Fibroblast of mammary gland (primary cell): Measurements from ENCODE around the gene SEC14L1.

Source experiments
- DNase-seq: peaks from one replicate; pipeline ENCODE4 v3.0.0-alpha.2; 2010; ENCODE audit warnings: low read depth
- H3K4me3 ChIP-seq: 2 replicates; pipeline ENCODE4 v1.5.1; 2011; ENCODE audit warnings: low read depth, mild to moderate bottlenecking, low read length, moderate library complexity; ENCODE audit not compliant: control insufficient read depth
- CTCF ChIP-seq: conservative IDR thresholded peaks from 2 replicates; pipeline ENCODE4 v1.5.1; 2011; ENCODE audit warnings: low read depth, low read length, inconsistent platforms; ENCODE audit not compliant: control insufficient read depth, insufficient read depth

SEC14L1 gene

DNA sequence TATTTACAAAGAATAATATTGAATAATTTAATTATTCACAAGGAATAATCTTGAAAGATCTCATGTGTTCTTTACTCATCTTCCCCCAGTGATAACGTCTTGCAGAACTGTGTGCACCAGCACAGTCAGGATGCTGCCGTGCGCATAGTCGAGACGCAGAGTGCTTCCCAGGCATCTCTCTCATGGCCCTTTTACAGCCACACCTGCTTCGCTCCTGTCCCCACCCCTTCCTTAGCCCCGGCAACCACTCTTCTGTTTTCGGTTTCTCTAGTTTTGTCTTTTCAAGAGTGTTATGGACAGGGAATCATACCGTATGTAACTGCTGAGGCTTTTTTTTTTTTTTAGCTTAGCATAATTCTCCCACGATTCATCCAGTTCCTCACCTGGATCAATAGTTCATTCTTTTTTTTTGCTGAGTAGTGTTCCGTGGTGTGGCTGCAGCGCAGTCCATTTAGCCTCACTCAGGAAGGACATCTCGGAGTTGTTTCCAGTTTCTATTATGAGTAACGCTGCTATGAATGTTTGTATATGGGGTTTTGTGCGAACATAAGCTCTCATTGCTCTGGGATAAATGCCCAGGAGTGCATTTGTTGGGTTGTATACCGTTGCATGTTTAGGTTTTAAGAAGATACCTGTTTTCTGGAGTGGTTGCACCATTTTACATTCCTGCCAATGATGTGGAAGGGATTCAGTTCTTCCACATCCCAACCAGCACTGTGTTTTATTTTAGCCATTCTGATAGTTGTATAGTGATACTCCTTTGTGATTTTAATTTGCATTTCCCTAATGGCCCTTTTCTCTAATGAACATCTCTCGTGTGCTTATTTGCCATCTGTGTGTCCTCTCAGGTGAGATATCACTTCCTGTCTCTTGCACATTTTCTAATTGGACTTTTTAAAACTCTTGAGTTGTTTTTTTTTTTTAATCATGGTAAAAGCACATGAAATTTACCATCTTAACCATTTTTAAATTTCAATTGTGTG, 47.6 kb downstream of the SEC14L1 start:
- DNase-seq: no peak
- TF ChIP-seq CTCF: no peak
- no peak overlapping the region for H3K4me3 ChIP-seq

GRCh38 chr17:77189148-77189547, 48.4 kb downstream of the SEC14L1 start:
- DNase-seq: no peak
- no peak for TF ChIP-seq CTCF
- H3K4me3 ChIP-seq: no peak overlapping the region

DNA sequence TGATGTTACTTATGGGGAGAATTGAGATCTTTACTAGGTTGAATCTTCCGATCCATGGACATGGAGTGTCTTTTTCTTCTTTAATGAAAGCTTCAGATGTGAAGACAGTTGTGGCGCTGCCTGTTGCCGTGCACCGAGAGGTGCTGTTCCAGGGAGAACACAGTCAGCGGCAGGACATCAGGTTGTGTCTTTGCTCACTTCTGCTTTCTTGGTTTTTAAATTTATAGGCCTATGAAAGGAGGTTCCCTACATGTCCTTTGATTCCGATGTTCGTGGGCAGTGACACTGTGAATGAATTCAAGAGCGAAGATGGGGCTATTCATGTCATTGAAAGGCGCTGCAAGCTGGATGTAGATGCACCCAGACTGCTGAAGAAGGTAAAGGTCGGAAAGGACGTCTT, 49.8 kb downstream of the SEC14L1 start:
- no peak for TF ChIP-seq CTCF
- DNase-seq: no peak
- H3K4me3 ChIP-seq: no peak overlapping the region

DNA sequence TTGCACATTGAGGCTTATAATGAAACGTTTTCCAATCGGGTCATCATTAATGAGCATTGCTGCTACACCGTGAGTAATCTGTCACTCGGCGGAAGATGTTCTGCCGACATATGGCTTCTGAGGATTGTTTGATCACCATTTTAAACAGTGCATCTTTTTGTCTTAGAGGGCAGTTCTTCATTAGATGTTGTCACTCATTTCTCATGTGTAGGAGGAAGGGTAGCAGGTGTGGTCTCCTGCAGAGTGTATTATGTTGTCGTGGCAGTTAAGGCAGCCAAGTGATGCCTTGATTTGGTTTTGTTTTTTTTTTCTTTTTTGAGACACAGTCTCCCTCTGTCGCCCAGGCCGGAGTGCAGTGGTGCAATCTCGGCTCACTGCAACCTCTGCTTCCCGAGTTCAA, 50.5 kb downstream of the SEC14L1 start:
- no peak for TF ChIP-seq CTCF
- no peak overlapping the region for H3K4me3 ChIP-seq
- no peak for DNase-seq

- no peak for DNase-seq
- TF ChIP-seq CTCF: no peak
- no peak overlapping the region for H3K4me3 ChIP-seq
Measured at GRCh38 chr17:77193653-77194052, 52.9 kb downstream of the SEC14L1 start.

GRCh38 chr17:77194179-77194578, 53.4 kb downstream of the SEC14L1 start:
- no peak for DNase-seq
- TF ChIP-seq CTCF: no peak
- H3K4me3 ChIP-seq: no peak overlapping the region
